PC-3 (cell line): ENCODE results near the gene SUSD4. TPM values are rescaled to one million over a fixed set of nuclear protein-coding genes. Genes with fewer than 3 reads are reported as not detected.

Experiments used
- ATAC-seq: fragments of 200-7000 bp; cut with Tn5 transposase; 2 replicates; pipeline ENCODE4 v1.9.1; 2020; ENCODE audit warnings: mild to moderate bottlenecking, moderate library complexity
- BruUV-seq: library from RNA; stranded (reverse); fragments of 400-500 nt; replicated peaks from 2 replicates; lab custom pipeline; 2021; lab: Mats Ljungman, UMichigan
- CTCF ChIA-PET: fragments of 300-600 bp; sonication (Branson Sonifier 250); formaldehyde crosslinking; loops from one replicate; lab custom pipeline; 2022; ENCODE audit warnings: antibody characterized with exemption; lab: Charles Lee
- POLR2A ChIA-PET: fragments of 300-600 bp; sonication (Branson Sonifier 250); formaldehyde crosslinking; loops from one replicate; lab custom pipeline; 2022; ENCODE audit warnings: antibody characterized with exemption; ENCODE audit not compliant: unreplicated experiment; lab: Charles Lee
- DNase-seq: peaks from one replicate; pipeline ENCODE4 v3.0.0-alpha.2; 2015
- H2AFZ ChIP-seq: fragments of 300-600 bp; sonication (generic); 2 replicates; pipeline ENCODE4 v1.6.0; 2016; ENCODE audit warnings: antibody characterized with exemption, low read length
- H3F3A ChIP-seq: fragments of 300-600 bp; sonication (generic); one replicate; pipeline ENCODE4 v1.6.0; 2017; ENCODE audit warnings: antibody characterized with exemption, low read length, control low read depth, mild to moderate bottlenecking; ENCODE audit not compliant: unreplicated experiment
- H3K27ac ChIP-seq: fragments of 300-600 bp; sonication (generic); 2 replicates; pipeline ENCODE4 v1.5.1; 2016; ENCODE audit warnings: mild to moderate bottlenecking, low read length
- H3K27me3 ChIP-seq: fragments of 300-600 bp; sonication (generic); 2 replicates; pipeline ENCODE4 v1.6.1; 2016; ENCODE audit warnings: low read length, mixed read lengths
- H3K36me3 ChIP-seq: fragments of 300-600 bp; sonication (generic); 2 replicates; pipeline ENCODE4 v1.6.1; 2016; ENCODE audit warnings: low read depth, mixed run types, low read length, mixed read lengths
- H3K4me1 ChIP-seq: fragments of 300-600 bp; sonication (generic); 2 replicates; pipeline ENCODE4 v1.5.1; 2016; ENCODE audit warnings: low read length; ENCODE audit not compliant: insufficient read depth
- H3K4me2 ChIP-seq: fragments of 300-600 bp; sonication (generic); 2 replicates; pipeline ENCODE4 v1.6.0; 2016; ENCODE audit warnings: low read length
- H3K4me3 ChIP-seq: fragments of 300-600 bp; sonication (generic); 2 replicates; pipeline ENCODE4 v1.5.1; 2016; ENCODE audit warnings: mild to moderate bottlenecking, low read length, mixed read lengths
- H3K79me2 ChIP-seq: fragments of 300-600 bp; sonication (generic); 2 replicates; pipeline ENCODE4 v1.6.1; 2017; ENCODE audit warnings: low read length, mixed read lengths
- H3K9ac ChIP-seq: fragments of 300-600 bp; sonication (generic); 2 replicates; pipeline ENCODE4 v1.6.0; 2016; ENCODE audit warnings: mild to moderate bottlenecking, low read length
- H3K9me2 ChIP-seq: fragments of 300-600 bp; sonication (generic); replicated peaks from 2 replicates; pipeline ENCODE4 v1.6.1; 2016; ENCODE audit warnings: mixed run types, low read length, mixed read lengths
- H3K9me3 ChIP-seq: fragments of 300-600 bp; sonication (generic); 2 replicates; pipeline ENCODE4 v1.6.1; 2016; ENCODE audit warnings: low read length, mixed read lengths
- H4K20me1 ChIP-seq: fragments of 300-600 bp; sonication (generic); 2 replicates; pipeline ENCODE4 v1.6.1; 2016; ENCODE audit warnings: low read length, mixed read lengths
- EZH2 ChIP-seq: fragments of 300-600 bp; sonication (generic); IDR thresholded peaks from one replicate; pipeline ENCODE4 v1.6.1; 2017; ENCODE audit warnings: antibody characterized with exemption, mild to moderate bottlenecking, low read length; ENCODE audit not compliant: unreplicated experiment
- EZH2phosphoT487 ChIP-seq: fragments of 300-600 bp; sonication (generic); IDR thresholded peaks from 2 replicates; pipeline ENCODE4 v1.6.1; 2018; ENCODE audit warnings: mild to moderate bottlenecking, antibody characterized with exemption, low read length, borderline replicate concordance
- intact Hi-C: fragments of 100-400 bp; cut with micrococcal nuclease; formaldehyde crosslinking; loops from 2 replicates; pipeline ENCODE4 v1.9.0; 2023
- total RNA-seq: library from RNA; depleted of rRNA; stranded (reverse); fragments of >200 nt; gene quantifications from 2 replicates; pipeline ENCODE4 v1.2.3, GENCODE V29; 2014
- TF ChIP-seq, protein P1 (sequence below): fragments of 300-600 bp; sonication (generic); conservative IDR thresholded peaks from 2 replicates; pipeline ENCODE4 v1.5.1; 2017; ENCODE audit warnings: antibody characterized with exemption, low read depth, mild to moderate bottlenecking, low read length

SUSD4 gene
- total RNA-seq, 1 experiment from 2014 or later, result 5.2 TPM

DNA sequence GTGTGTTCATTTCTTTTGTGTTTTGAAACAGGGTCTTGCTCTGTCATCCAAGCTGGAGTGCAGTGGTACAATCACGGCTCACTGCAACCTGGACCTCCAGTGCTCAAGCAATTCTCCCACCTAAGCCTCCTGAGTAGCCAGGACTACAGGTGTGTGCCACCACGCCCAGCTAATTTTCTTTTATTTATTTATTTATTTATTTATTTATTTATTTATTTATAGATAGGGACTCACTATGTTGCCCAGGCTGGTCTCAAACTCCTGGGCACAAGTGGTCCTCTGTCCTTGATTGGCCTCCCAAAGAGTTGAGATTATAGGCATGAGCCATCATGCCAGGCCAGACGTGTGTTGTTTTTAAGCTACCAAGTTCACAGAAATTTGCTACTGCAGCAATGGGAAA lies 177.2 kb downstream of the SUSD4 start:
- no peak overlapping the region for H3K27ac ChIP-seq
- no peak overlapping the region for H2AFZ ChIP-seq
- H3K4me1 ChIP-seq, result peaks cover 43% of the 10 kb centered on the region
- no peaks in the 10 kb centered on the region for H4K20me1 ChIP-seq
- TF ChIP-seq, protein P1, sequence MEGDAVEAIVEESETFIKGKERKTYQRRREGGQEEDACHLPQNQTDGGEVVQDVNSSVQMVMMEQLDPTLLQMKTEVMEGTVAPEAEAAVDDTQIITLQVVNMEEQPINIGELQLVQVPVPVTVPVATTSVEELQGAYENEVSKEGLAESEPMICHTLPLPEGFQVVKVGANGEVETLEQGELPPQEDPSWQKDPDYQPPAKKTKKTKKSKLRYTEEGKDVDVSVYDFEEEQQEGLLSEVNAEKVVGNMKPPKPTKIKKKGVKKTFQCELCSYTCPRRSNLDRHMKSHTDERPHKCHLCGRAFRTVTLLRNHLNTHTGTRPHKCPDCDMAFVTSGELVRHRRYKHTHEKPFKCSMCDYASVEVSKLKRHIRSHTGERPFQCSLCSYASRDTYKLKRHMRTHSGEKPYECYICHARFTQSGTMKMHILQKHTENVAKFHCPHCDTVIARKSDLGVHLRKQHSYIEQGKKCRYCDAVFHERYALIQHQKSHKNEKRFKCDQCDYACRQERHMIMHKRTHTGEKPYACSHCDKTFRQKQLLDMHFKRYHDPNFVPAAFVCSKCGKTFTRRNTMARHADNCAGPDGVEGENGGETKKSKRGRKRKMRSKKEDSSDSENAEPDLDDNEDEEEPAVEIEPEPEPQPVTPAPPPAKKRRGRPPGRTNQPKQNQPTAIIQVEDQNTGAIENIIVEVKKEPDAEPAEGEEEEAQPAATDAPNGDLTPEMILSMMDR, result no peak
- no peak for TF ChIP-seq EZH2
- TF ChIP-seq EZH2phosphoT487, result no peak
- H3K4me3 ChIP-seq, result no peak overlapping the region
- ChIA-PET POLR2A (no interaction called here), CTCF (no interaction called here)
- ATAC-seq (no peak), DNase-seq (no peak)
- intact Hi-C loops, result no loop called here
- no peak overlapping the region for H3K9ac ChIP-seq
- no peaks in the 10 kb centered on the region for H3K27me3 ChIP-seq
- no peaks in the 10 kb centered on the region for H3K79me2 ChIP-seq
- H3K9me2 ChIP-seq, result no peaks in the 10 kb centered on the region
- H3K36me3 ChIP-seq, result no peaks in the 10 kb centered on the region
- no TSS peak for BruUV-seq
- H3K9me3 ChIP-seq, result no peaks in the 10 kb centered on the region
- H3K4me2 ChIP-seq, result no peak overlapping the region
- no peaks in the 10 kb centered on the region for H3F3A ChIP-seq

DNA sequence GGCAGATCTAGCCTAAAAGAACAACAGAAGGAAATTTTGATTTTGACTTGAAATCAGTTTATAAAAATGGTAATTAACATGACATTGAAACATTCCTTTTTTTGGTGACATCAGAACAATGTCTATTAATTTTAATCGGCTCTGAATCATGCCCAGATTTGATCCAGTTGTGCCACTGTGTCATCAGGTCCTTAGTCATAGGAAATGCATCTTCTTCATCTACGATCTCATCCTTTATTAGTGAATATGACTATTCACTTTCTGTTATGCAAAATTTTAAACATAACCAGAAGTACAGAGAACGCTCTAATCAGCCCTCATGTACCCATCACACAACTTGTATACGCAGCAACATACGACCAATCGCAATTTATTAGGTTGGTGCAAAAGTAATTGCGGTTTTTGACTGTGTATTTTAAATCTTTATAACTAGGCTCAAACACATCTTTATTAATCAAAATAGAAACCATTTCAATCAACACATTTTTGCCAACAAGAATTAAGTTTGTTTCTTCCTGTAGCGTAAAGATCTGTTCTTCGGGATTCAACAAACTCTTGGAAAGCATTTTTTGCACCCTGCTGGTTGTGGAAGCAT lies 180.6 kb downstream of the SUSD4 start:
- CTCF ChIA-PET, result no interaction called here
- Histone ChIP-seq H3K27ac (peak overlapping the region; percentile 24; the same call in 1 of the 2 replicates), H3K27me3 (no peaks in the 10 kb centered on the region), H3K9ac (peak overlapping the region; percentile 6; the same call in 1 of the 2 replicates), H3K79me2 (no peaks in the 10 kb centered on the region), H3K9me3 (no peaks in the 10 kb centered on the region), H3F3A (no peaks in the 10 kb centered on the region), H3K9me2 (no peaks in the 10 kb centered on the region), H3K4me2 (peak overlapping the region; percentile 8), H2AFZ (no peak overlapping the region), H3K36me3 (no peaks in the 10 kb centered on the region), H4K20me1 (no peaks in the 10 kb centered on the region), H3K4me1 (peaks cover 12% of the 10 kb centered on the region), H3K4me3 (no peak overlapping the region)
- peak; percentile 33; the same call in 1 of the 2 replicates for ATAC-seq
- no peak for TF ChIP-seq EZH2
- no peak for TF ChIP-seq EZH2phosphoT487
- TF ChIP-seq, protein P1, result no peak
- peak; percentile 67 for DNase-seq
- intact Hi-C loops, result no loop called here
- POLR2A ChIA-PET, result no interaction called here
- no TSS peak for BruUV-seq

DNA sequence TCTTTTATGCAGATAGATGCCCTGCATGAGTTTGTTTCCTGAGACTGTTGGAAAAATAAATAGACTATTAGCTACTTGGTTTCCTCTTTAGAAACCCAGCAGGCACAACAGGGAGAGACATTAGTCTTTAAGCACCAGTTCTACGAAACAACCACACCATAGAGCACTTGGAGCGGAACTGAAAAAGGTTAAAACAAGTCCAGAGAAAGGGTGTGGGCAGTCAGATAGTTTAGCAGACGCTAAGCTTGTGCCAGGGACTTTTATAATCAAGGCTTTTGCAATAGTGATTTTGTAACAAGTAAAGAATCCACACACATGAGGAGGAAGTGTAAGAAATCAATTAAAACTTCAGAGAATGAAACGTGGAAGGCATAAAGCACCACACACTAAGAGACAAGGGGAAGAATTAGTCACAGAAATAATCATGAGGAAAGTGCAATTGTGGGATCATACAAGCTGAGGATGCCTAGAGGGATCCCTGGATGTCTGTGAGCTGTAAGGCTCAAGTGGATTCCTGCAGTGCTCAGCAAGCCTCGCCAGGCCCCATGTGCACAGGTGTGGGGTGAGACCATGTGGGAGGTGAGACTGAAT lies 183.2 kb downstream of the SUSD4 start:
- no peak overlapping the region for H3K27ac ChIP-seq
- peaks cover 20% of the 10 kb centered on the region for H3K4me1 ChIP-seq
- no peak overlapping the region for H3K4me2 ChIP-seq
- no peaks in the 10 kb centered on the region for H3K36me3 ChIP-seq
- H3K79me2 ChIP-seq, result no peaks in the 10 kb centered on the region
- no peak overlapping the region for H3K4me3 ChIP-seq
- ATAC-seq (no peak), DNase-seq (no peak)
- BruUV-seq, result no TSS peak
- POLR2A ChIA-PET, result no interaction called here
- H3F3A ChIP-seq, result no peaks in the 10 kb centered on the region
- no peaks in the 10 kb centered on the region for H3K9me2 ChIP-seq
- no peaks in the 10 kb centered on the region for H4K20me1 ChIP-seq
- TF ChIP-seq EZH2phosphoT487, result no peak
- no peak for TF ChIP-seq EZH2
- TF ChIP-seq, protein P1, result no peak
- no peaks in the 10 kb centered on the region for H3K9me3 ChIP-seq
- intact Hi-C loops, result no loop called here
- no peak overlapping the region for H3K9ac ChIP-seq
- H2AFZ ChIP-seq, result no peak overlapping the region
- no peaks in the 10 kb centered on the region for H3K27me3 ChIP-seq
- CTCF ChIA-PET, result no interaction called here
